ENCODE data around the gene COL4A4.

GRCh38 chr2:226985583-226985946, 178.4 kb downstream of the COL4A4 start:
- TF ChIP-seq, protein P1, sequence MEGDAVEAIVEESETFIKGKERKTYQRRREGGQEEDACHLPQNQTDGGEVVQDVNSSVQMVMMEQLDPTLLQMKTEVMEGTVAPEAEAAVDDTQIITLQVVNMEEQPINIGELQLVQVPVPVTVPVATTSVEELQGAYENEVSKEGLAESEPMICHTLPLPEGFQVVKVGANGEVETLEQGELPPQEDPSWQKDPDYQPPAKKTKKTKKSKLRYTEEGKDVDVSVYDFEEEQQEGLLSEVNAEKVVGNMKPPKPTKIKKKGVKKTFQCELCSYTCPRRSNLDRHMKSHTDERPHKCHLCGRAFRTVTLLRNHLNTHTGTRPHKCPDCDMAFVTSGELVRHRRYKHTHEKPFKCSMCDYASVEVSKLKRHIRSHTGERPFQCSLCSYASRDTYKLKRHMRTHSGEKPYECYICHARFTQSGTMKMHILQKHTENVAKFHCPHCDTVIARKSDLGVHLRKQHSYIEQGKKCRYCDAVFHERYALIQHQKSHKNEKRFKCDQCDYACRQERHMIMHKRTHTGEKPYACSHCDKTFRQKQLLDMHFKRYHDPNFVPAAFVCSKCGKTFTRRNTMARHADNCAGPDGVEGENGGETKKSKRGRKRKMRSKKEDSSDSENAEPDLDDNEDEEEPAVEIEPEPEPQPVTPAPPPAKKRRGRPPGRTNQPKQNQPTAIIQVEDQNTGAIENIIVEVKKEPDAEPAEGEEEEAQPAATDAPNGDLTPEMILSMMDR (IDR thresholded peaks at IDR 0.05): peak in 2 of 6 experiments; percentile 2 to 3
- TF ChIP-seq POLR2AphosphoS5 (IDR thresholded peaks at IDR 0.05): no peak
- no peak for TF ChIP-seq EP300 (IDR thresholded peaks at IDR 0.05)
- no peak for TF ChIP-seq POLR2A (IDR thresholded peaks at IDR 0.05)

All from upper lobe of left lung (tissue), 4 donors.